PC-3 (cell line): ENCODE measurements around the gene RAB22A. TPM values are rescaled to one million over a fixed set of nuclear protein-coding genes. Genes with fewer than 3 reads are reported as not detected.

ENCODE experiments used
- ATAC-seq: fragments of 200-7000 bp; cut with Tn5 transposase; 2 replicates; pipeline ENCODE4 v1.9.1; 2020; ENCODE audit warnings: mild to moderate bottlenecking, moderate library complexity
- BruUV-seq: library from RNA; stranded (reverse); fragments of 400-500 nt; replicated peaks from 2 replicates; lab custom pipeline; 2021; lab: Mats Ljungman, UMichigan
- CTCF ChIA-PET: fragments of 300-600 bp; sonication (Branson Sonifier 250); formaldehyde crosslinking; loops from one replicate; lab custom pipeline; 2022; ENCODE audit warnings: antibody characterized with exemption; lab: Charles Lee
- POLR2A ChIA-PET: fragments of 300-600 bp; sonication (Branson Sonifier 250); formaldehyde crosslinking; loops from one replicate; lab custom pipeline; 2022; ENCODE audit warnings: antibody characterized with exemption; ENCODE audit not compliant: unreplicated experiment; lab: Charles Lee
- DNase-seq: peaks from one replicate; pipeline ENCODE4 v3.0.0-alpha.2; 2015
- H2AFZ ChIP-seq: fragments of 300-600 bp; sonication (generic); 2 replicates; pipeline ENCODE4 v1.6.0; 2016; ENCODE audit warnings: antibody characterized with exemption, low read length
- H3F3A ChIP-seq: fragments of 300-600 bp; sonication (generic); one replicate; pipeline ENCODE4 v1.6.0; 2017; ENCODE audit warnings: antibody characterized with exemption, low read length, control low read depth, mild to moderate bottlenecking; ENCODE audit not compliant: unreplicated experiment
- H3K27ac ChIP-seq: fragments of 300-600 bp; sonication (generic); 2 replicates; pipeline ENCODE4 v1.5.1; 2016; ENCODE audit warnings: mild to moderate bottlenecking, low read length
- H3K27me3 ChIP-seq: fragments of 300-600 bp; sonication (generic); 2 replicates; pipeline ENCODE4 v1.6.1; 2016; ENCODE audit warnings: low read length, mixed read lengths
- H3K36me3 ChIP-seq: fragments of 300-600 bp; sonication (generic); 2 replicates; pipeline ENCODE4 v1.6.1; 2016; ENCODE audit warnings: low read depth, mixed run types, low read length, mixed read lengths
- H3K4me1 ChIP-seq: fragments of 300-600 bp; sonication (generic); 2 replicates; pipeline ENCODE4 v1.5.1; 2016; ENCODE audit warnings: low read length; ENCODE audit not compliant: insufficient read depth
- H3K4me2 ChIP-seq: fragments of 300-600 bp; sonication (generic); 2 replicates; pipeline ENCODE4 v1.6.0; 2016; ENCODE audit warnings: low read length
- H3K4me3 ChIP-seq: fragments of 300-600 bp; sonication (generic); 2 replicates; pipeline ENCODE4 v1.5.1; 2016; ENCODE audit warnings: mild to moderate bottlenecking, low read length, mixed read lengths
- H3K79me2 ChIP-seq: fragments of 300-600 bp; sonication (generic); 2 replicates; pipeline ENCODE4 v1.6.1; 2017; ENCODE audit warnings: low read length, mixed read lengths
- H3K9ac ChIP-seq: fragments of 300-600 bp; sonication (generic); 2 replicates; pipeline ENCODE4 v1.6.0; 2016; ENCODE audit warnings: mild to moderate bottlenecking, low read length
- H3K9me2 ChIP-seq: fragments of 300-600 bp; sonication (generic); replicated peaks from 2 replicates; pipeline ENCODE4 v1.6.1; 2016; ENCODE audit warnings: mixed run types, low read length, mixed read lengths
- H3K9me3 ChIP-seq: fragments of 300-600 bp; sonication (generic); 2 replicates; pipeline ENCODE4 v1.6.1; 2016; ENCODE audit warnings: low read length, mixed read lengths
- H4K20me1 ChIP-seq: fragments of 300-600 bp; sonication (generic); 2 replicates; pipeline ENCODE4 v1.6.1; 2016; ENCODE audit warnings: low read length, mixed read lengths
- CTCF ChIP-seq: fragments of 300-600 bp; sonication (generic); conservative IDR thresholded peaks from 2 replicates; pipeline ENCODE4 v1.5.1; 2017; ENCODE audit warnings: antibody characterized with exemption, low read depth, mild to moderate bottlenecking, low read length
- EZH2 ChIP-seq: fragments of 300-600 bp; sonication (generic); IDR thresholded peaks from one replicate; pipeline ENCODE4 v1.6.1; 2017; ENCODE audit warnings: antibody characterized with exemption, mild to moderate bottlenecking, low read length; ENCODE audit not compliant: unreplicated experiment
- EZH2phosphoT487 ChIP-seq: fragments of 300-600 bp; sonication (generic); IDR thresholded peaks from 2 replicates; pipeline ENCODE4 v1.6.1; 2018; ENCODE audit warnings: mild to moderate bottlenecking, antibody characterized with exemption, low read length, borderline replicate concordance
- intact Hi-C: fragments of 100-400 bp; cut with micrococcal nuclease; formaldehyde crosslinking; loops from 2 replicates; pipeline ENCODE4 v1.9.0; 2023
- total RNA-seq: library from RNA; depleted of rRNA; stranded (reverse); fragments of >200 nt; gene quantifications from 2 replicates; pipeline ENCODE4 v1.2.3, GENCODE V29; 2014

The RAB22A gene
- total RNA-seq, 1 experiment from 2014 or later: 47.4 TPM

DNA sequence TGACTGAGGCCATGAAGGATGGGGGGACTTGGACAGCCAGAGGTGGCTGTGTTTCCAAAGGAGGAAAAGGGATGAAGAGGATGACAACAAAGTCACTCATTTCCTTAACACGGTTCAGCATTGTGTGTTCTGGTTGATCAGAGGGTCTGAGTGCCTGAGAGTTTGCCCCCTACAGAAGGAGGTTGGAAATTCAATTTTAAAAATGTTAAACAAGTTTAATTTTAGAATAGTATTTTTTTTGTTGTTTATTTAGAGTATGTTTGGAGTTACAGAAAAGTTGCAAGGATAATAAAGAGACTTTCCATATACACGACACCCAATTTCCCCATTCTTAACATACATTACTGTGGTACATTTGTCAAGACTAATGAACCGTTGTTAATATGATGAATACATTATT lies 69.2 kb downstream of the RAB22A start:
- intact Hi-C loops: no loop called here
- Histone ChIP-seq H3K27me3 (no peaks in the 10 kb centered on the region), H3K27ac (no peak overlapping the region), H3K4me2 (no peak overlapping the region), H3K9ac (no peak overlapping the region), H2AFZ (no peak overlapping the region), H4K20me1 (no peaks in the 10 kb centered on the region), H3K9me2 (no peaks in the 10 kb centered on the region), H3K79me2 (no peaks in the 10 kb centered on the region), H3K4me3 (no peak overlapping the region), H3K9me3 (0 out of 2 replicates have a peak, but pooled peaks cover 6% of the 10 kb centered on the region), H3K4me1 (no peaks in the 10 kb centered on the region), H3F3A (no peaks in the 10 kb centered on the region), H3K36me3 (no peaks in the 10 kb centered on the region)
- BruUV-seq: no TSS peak
- ATAC-seq: no peak
- ChIA-PET CTCF (no interaction called here), POLR2A (no interaction called here)
- TF ChIP-seq CTCF (peak; percentile 50), EZH2 (no peak), EZH2phosphoT487 (no peak)
- DNase-seq: no peak

- H3K27ac ChIP-seq: no peak overlapping the region
- no peaks in the 10 kb centered on the region for H4K20me1 ChIP-seq
- no peaks in the 10 kb centered on the region for H3K9me2 ChIP-seq
- no peaks in the 10 kb centered on the region for H3K27me3 ChIP-seq
- TF ChIP-seq EZH2phosphoT487 (no peak), EZH2 (no peak), CTCF (no peak)
- H3K4me1 ChIP-seq: peaks cover 7% of the 10 kb centered on the region
- ATAC-seq: no peak
- no peak for DNase-seq
- no peaks in the 10 kb centered on the region for H3K79me2 ChIP-seq
- H3K4me3 ChIP-seq: no peak overlapping the region
- H2AFZ ChIP-seq: no peak overlapping the region
- ChIA-PET CTCF (no interaction called here), POLR2A (no interaction called here)
- H3F3A ChIP-seq: no peaks in the 10 kb centered on the region
- H3K9me3 ChIP-seq: 0 out of 2 replicates have a peak, but pooled peaks cover 6% of the 10 kb centered on the region
- no peak overlapping the region for H3K4me2 ChIP-seq
- intact Hi-C loops: loop anchor here (10.0 kb wide), 1 partner anchor 63 kb away; no protein-coding TSS in a partner anchor
- no TSS peak for BruUV-seq
- no peak overlapping the region for H3K9ac ChIP-seq
- H3K36me3 ChIP-seq: no peaks in the 10 kb centered on the region
These were observed 72.1 kb downstream of the RAB22A start for GRCh38 chr20:58381627-58382026.

DNA sequence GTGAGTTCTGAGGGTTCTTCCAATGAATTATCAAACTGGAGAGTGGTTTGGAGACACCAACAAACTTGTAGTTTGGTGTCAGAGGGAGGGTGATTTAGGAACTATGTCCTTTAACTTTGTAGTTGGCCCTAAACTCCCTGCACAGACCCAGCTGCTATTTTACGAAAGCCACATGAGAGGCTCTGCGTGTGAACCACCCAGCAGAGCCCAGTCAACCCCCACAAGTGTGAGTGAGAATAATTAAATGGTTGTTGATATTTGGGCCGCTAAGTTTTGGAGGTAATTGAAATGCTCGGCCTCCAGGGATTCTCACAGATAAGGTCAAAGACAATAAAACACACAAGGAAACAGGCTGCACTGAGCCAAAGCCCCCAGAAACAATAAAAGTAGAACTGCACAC lies 72.6 kb downstream of the RAB22A start:
- TF ChIP-seq EZH2phosphoT487 (no peak), CTCF (no peak), EZH2 (no peak)
- H3K9ac ChIP-seq: no peak overlapping the region
- no peak overlapping the region for H3K4me2 ChIP-seq
- 0 out of 2 replicates have a peak, but pooled peaks cover 6% of the 10 kb centered on the region for H3K9me3 ChIP-seq
- no peaks in the 10 kb centered on the region for H3K27me3 ChIP-seq
- H3K36me3 ChIP-seq: no peaks in the 10 kb centered on the region
- POLR2A ChIA-PET: no interaction called here
- no peaks in the 10 kb centered on the region for H3K9me2 ChIP-seq
- no peaks in the 10 kb centered on the region for H3F3A ChIP-seq
- H3K79me2 ChIP-seq: no peaks in the 10 kb centered on the region
- no peak overlapping the region for H3K4me3 ChIP-seq
- intact Hi-C loops: loop anchor here (10.0 kb wide), 1 partner anchor 63 kb away; no protein-coding TSS in a partner anchor
- no peaks in the 10 kb centered on the region for H4K20me1 ChIP-seq
- H2AFZ ChIP-seq: no peak overlapping the region
- CTCF ChIA-PET: no interaction called here
- no peak for ATAC-seq
- no TSS peak for BruUV-seq
- DNase-seq: no peak
- H3K4me1 ChIP-seq: peaks cover 7% of the 10 kb centered on the region
- no peak overlapping the region for H3K27ac ChIP-seq
